NCI-H524 treated with DMSO at 0.1 percent for 48 hours (cell line): ENCODE measurements around the gene ZXDB.
"Not testable (repeated sequence)": the region's sequence is repeated elsewhere in the genome, so short reads cannot be mapped to it uniquely, and the experiment has no call there.

ENCODE experiments used
- DNase-seq: peaks from one replicate; lab custom pipeline; 2025; lab: John Stamatoyannopoulos, UW

The ZXDB gene

GRCh38 chrX:57591284-57592159 lies at the start of gene ZXDB:
Gene ZXDB, plus strand, starts transcription at chrX:57592011. Its CDS starts 38 bp downstream, at chrX:57592049.
- DNase-seq: not testable (repeated sequence)

DNA sequence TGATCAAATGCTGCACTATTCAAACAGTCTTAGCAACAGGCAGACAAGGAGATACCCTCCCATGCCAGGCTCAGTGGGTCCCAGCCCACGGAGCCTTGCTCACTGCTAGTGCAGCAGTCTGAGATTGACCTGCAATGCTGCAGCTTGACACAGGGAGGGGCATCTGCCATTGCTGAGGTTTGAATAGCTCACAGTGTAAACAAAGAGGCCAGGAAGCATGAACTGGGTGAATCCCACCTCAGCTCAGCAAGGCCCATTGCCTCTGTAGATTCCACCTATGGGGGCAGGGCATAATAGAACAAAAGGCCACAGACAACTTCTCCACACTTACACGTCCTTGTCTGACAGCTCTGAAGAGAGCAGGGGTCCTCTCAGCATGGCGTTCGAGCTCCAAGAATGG lies 26.6 kb upstream of the ZXDB start:
- no peak for DNase-seq

GRCh38 chrX:57573754-57574153 lies 18.1 kb upstream of the ZXDB start:
- no peak for DNase-seq

DNA sequence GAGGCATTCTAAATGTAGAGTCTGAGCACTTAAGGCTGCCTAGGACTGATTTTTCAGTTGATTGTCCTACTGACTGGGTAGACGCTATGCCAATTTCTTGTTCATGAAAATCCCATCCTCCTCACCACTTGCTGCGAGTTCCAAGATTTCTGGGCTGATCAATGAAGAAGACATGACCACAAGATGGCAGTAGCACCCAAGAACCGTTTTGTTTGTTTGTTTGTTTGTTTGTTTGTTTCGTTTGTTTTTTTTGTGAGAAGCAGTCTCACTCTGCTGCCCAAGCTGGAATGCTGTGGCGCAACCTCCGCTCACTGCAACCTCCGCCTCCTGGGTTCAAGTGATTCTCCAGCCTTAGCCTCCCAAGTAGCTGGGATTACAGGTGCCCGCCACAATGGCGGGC lies 8.9 kb upstream of the ZXDB start:
- DNase-seq: not testable (repeated sequence)

DNA sequence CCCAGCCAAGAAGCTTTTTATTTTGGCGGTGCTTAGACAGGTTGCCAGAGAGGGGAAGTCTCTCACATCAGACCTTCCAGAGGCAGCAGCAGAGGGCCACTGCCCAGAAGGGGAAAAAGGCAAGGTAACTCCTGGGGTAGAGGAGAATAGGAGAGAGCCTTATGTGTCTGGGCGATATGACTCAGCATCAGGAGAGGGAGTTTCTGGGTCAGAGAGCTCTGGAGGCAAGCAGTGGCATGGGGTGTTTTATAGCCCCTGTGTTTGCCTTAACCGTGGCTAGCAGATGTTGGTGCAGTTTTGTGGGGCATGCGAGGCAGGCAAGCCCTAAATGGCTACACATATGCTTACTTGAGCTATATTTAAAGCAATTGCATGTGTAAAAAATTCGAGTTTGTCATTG lies 8.3 kb upstream of the ZXDB start:
- DNase-seq: no peak

GRCh38 chrX:57586360-57586759 lies 5.5 kb upstream of the ZXDB start:
- DNase-seq: no peak

GRCh38 chrX:57587062-57587461 lies 4.7 kb upstream of the ZXDB start:
- DNase-seq: no peak

DNA sequence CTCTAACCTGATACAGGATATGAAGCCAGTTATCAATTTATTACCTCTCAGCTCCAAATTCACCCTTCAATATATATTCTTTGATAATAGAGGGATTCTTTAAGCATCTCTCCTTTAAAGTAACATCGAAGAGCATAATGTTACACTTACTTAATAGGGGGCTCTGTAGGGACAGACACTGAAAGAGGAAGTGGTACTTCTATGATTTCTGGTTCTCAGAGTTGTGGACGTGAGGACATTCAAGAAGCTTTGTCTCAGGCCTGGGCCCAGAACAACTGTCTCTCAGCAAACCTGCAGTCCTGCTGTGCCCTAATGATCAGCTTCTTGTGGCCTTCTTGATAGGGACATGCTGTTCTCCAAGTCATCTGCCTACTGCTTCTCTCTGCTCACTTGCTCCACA lies 4.2 kb upstream of the ZXDB start:
- no peak for DNase-seq

GRCh38 chrX:57592160-57592893 lies 516 bp downstream of the ZXDB start:
- DNase-seq: not testable (repeated sequence)

- not testable (repeated sequence) for DNase-seq
Observed at GRCh38 chrX:57592894-57593215, 1.0 kb downstream of the ZXDB start.

DNA sequence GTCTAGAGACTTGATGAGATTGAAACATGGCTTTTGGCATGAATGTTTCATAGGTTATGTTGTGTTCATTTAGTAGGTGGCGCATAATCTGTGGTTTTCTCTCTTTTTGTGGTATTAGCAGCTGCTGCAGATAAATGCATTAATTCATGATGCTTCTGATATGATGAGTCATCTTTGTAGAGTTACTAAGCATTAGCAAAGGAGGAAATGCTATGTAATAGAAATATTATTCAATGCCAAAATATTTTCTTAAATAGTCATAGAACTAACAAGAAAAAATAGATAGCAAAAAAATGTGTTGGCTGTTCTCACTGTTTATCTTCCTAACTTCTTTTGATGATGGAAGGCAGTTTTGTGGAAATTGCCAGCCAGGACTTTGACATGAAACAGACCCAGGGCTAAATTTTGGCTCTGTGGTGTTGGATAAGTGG lies 3.6 kb downstream of the ZXDB start:
- DNase-seq: no peak

DNA sequence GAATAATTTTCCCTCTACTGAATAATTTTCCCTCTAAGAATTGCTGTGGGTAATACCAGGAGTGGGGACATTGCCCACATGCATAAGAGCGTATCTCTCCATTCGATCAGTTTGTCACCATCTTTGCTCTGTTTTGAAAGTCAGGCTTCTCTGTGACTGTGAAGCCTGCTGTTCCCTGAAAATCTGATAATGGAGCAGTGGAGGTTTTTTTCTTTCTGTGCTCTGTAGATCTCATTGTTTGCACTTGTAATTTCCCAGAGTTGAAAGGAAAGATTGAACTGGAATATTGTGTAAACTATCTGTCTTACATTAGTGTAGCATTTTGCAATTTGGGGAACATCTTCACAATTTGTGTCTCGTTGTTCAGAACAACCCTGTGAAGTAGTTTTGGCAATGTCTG lies 4.3 kb downstream of the ZXDB start:
- no peak for DNase-seq

GRCh38 chrX:57596516-57596915 lies 4.7 kb downstream of the ZXDB start:
- DNase-seq: no peak

GRCh38 chrX:57607295-57608187 lies 15.7 kb downstream of the ZXDB start:
- peak; percentile 83 for DNase-seq

GRCh38 chrX:57613351-57613750 lies 21.5 kb downstream of the ZXDB start:
- not testable (repeated sequence) for DNase-seq

- not testable (repeated sequence) for DNase-seq
Observed at GRCh38 chrX:57629438-57629837, 37.6 kb downstream of the ZXDB start.

DNA sequence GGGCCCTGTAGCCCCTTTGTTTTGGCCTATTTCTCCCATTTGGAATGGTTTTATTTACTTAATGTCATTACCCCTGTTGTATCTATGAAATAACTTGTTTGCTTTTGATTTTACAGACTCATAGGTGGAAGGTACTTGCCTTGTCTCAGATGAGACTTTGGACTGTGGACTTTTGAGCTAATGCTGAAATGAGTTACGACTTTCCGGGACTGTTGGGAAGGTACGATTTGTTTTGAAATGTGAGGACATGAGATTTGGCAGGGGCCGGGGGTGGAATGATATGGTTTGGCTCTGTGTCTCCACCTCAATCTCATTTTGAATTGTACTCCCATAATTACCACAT lies 48.8 kb downstream of the ZXDB start:
- DNase-seq: no peak

- DNase-seq: no peak
Observed at GRCh38 chrX:57641338-57641737, 49.5 kb downstream of the ZXDB start.

DNA sequence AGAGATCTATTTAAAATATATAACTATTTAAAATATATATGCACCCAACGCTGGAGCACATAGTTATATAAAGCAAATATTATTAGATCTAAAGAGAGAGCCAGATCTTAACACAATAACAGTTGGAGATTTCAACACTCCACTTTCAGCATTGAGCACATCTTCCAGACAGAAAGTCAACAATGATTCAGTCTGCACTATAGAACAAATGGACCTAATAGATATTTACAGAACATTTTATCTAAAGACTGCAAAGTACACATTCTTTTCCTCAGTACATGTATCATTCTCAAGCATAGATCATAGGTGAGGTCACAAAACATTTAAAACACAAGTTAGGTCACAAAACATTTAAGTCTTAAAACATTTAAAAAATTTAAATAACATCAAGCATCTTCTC lies 51.9 kb downstream of the ZXDB start:
- DNase-seq: no peak

DNA sequence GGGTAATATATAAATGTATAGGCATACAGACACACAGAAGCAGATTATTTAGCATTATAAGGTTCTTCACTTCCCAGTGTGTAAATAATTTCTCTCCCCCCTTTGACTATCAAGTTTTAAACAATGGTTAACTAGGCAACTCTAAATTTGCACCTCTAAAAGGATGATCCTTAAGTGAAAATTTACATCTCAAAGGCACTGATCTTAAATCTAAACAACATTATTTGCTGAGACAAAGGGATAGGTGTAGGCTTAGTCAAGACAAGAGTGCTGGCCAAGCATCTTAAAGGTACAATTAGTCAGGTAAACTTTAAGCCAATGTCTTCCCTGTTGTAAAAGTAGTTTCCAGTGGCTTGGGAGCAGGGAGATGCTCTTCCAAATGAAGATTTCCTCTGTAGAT lies 55.2 kb downstream of the ZXDB start:
- no peak for DNase-seq
